Lung (tissue), 12 donors: Measurements from ENCODE around the gene AGPAT3. TPM values are rescaled to one million over a fixed set of nuclear protein-coding genes. Genes with fewer than 3 reads are reported as not detected.

ENCODE experiments used
- ATAC-seq: fragments of 200-7000 bp; cut with Tn5 transposase; one replicate; pipeline ENCODE4 v1.9.1; 2020; ENCODE audit warnings: moderate number of reproducible peaks; ENCODE audit not compliant: insufficient read depth, low FRiP score
- DNase-seq, 3 donors: peaks; one replicate each; pipeline ENCODE4 v3.0.0-alpha.2; 2013 to 2017
- H3K27ac ChIP-seq, 2 donors: one replicate each; pipeline ENCODE4 v1.5.1; 2013; ENCODE audit warnings: mild to moderate bottlenecking in 2 of 2, moderate library complexity in 2 of 2, control low read depth in 1 of 2, inconsistent platforms in 1 of 2, low read depth in 1 of 2, low read length in 1 of 2
- H3K27me3 ChIP-seq, 3 donors: one replicate each; pipeline ENCODE4 v1.5.1; 2013; ENCODE audit warnings: low read length in 2 of 3; ENCODE audit not compliant: control insufficient read depth in 3 of 3, insufficient read depth in 3 of 3
- H3K36me3 ChIP-seq, 4 donors: one replicate each; pipeline ENCODE4 v1.5.1; 2013; ENCODE audit warnings: low read length in 4 of 4, mild to moderate bottlenecking in 1 of 4, moderate library complexity in 1 of 4; ENCODE audit not compliant: control insufficient read depth in 4 of 4, insufficient read depth in 4 of 4
- H3K4me1 ChIP-seq, 5 donors: one replicate each; pipeline ENCODE4 v1.5.1; 2013; ENCODE audit warnings: low read length in 5 of 5, mild to moderate bottlenecking in 2 of 5, moderate library complexity in 1 of 5; ENCODE audit not compliant: control insufficient read depth in 5 of 5, insufficient read depth in 5 of 5
- H3K4me3 ChIP-seq: one replicate; pipeline ENCODE4 v1.5.1; 2013; ENCODE audit warnings: mild to moderate bottlenecking, control low read depth, moderate library complexity
- H3K9ac ChIP-seq, 2 donors: one replicate each; pipeline ENCODE4 v1.5.1; 2013; ENCODE audit warnings: low read length in 2 of 2, control low read depth in 1 of 2; ENCODE audit not compliant: insufficient read depth in 1 of 2
- H3K9me3 ChIP-seq, 4 donors: one replicate each; pipeline ENCODE4 v1.5.1; 2013; ENCODE audit warnings: low read length in 3 of 4, mild to moderate bottlenecking in 1 of 4, moderate library complexity in 1 of 4; ENCODE audit not compliant: control insufficient read depth in 4 of 4, insufficient read depth in 3 of 4
- CTCF ChIP-seq: IDR thresholded peaks from 2 replicates; pipeline ENCODE4 v1.5.1; 2012; ENCODE audit warnings: mild to moderate bottlenecking; ENCODE audit errors: control extremely low read depth, extremely low read depth
- WGBS, 2 donors: extraction: QIAGEN DNeasy Blood & Tissue Kit; methylation state at CpG; one replicate each; pipeline ENCODE4 v1.1.7; 2013; 5-methylcytosine and 5-hydroxymethylcytosine counted together
- polyA plus RNA-seq, 2 donors: library from polyadenylated mRNA; stranded (reverse); fragments of 200-250 nt; gene quantifications; one replicate each; pipeline ENCODE4 v1.2.1, GENCODE V29; 2013
- total RNA-seq, 2 donors: library from RNA; depleted of rRNA in 1 of 2; stranded (reverse); fragments of >200 nt in 1 of 2; gene quantifications; one replicate each; pipeline ENCODE4 v1.2.1, GENCODE V29; 2014 to 2021
- donor health status: control.
- donor health status: control.
- donor health status: Bipolar disorder and iron deficiency.
- donor health status: healthy.
- donor health status: DM: yes; HTN: yes; CAD: no.

AGPAT3 gene
- total and polyA plus RNA-seq, 4 donors: 29.4 to 120 (median 43.9) TPM

DNA sequence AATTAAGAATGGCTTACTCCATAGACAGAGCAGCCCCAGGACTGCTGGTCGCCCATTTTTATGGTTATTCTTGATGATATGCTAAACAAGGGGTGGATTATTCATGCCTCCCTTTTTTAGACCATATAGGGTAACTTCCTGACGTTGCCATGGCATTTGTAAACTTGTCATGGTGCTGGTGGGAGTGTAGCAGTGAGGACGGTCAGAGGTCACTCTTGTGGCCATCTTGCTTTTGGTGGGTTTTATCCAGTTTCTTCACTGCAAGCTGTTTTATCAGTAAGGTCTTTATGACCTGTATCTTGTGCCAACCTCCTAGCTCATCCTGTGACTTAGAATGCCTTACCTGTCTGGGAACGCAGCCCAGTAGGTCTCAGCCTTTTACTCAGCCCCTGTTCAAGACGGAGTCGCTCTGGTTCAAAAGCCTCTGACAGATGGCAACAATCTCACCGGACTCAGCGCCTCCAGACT is 5.2 kb upstream of the AGPAT3 start:
- Histone ChIP-seq H3K9me3 (no peaks in the 10 kb centered on the region), H3K27ac (no peak overlapping the region), H3K4me3 (no peak overlapping the region), H3K4me1 (peaks cover 0 to 11% (median 0%) of the 10 kb centered on the region in 5 donors), H3K9ac (no peak overlapping the region), H3K27me3 (no peaks in the 10 kb centered on the region), H3K36me3 (no peaks in the 10 kb centered on the region)
- DNase-seq: peak in 1 of 3 donors; percentile 18
- TF ChIP-seq CTCF: no peak
- WGBS, 2 donors: 76 to 83% methylated on average over 8 of the region's 8 CpGs
- no peak for ATAC-seq

DNA sequence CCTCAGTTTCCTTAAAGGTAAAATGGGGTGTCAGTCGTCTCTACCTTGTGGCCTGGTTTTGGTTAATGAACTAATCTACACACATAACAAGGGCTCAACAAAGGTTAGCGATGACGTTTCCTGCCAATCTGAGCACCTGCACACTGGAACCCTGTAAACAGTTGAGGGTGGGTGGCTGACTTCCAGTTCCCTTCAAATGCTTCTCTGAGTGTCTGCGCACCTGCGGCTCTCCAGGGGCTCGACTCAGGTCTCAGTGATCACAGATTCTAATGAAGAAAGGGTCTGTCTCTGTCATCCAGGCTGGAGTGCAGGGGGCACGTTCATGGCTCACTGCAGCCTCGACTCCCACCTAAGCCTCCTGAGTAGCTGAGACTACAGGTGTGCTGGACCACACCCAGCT is 3.3 kb upstream of the AGPAT3 start:
- Histone ChIP-seq H3K9ac (no peak overlapping the region), H3K4me3 (no peak overlapping the region), H3K27me3 (no peaks in the 10 kb centered on the region), H3K27ac (no peak overlapping the region), H3K4me1 (peaks cover 0 to 15% (median 3%) of the 10 kb centered on the region in 5 donors), H3K36me3 (no peaks in the 10 kb centered on the region), H3K9me3 (no peaks in the 10 kb centered on the region)
- whole genome bisulfite sequencing, 2 donors: 80 to 90% methylated on average over 8 of the region's 8 CpGs
- ATAC-seq (no peak), DNase-seq (no peak)
- no peak for TF ChIP-seq CTCF

DNA sequence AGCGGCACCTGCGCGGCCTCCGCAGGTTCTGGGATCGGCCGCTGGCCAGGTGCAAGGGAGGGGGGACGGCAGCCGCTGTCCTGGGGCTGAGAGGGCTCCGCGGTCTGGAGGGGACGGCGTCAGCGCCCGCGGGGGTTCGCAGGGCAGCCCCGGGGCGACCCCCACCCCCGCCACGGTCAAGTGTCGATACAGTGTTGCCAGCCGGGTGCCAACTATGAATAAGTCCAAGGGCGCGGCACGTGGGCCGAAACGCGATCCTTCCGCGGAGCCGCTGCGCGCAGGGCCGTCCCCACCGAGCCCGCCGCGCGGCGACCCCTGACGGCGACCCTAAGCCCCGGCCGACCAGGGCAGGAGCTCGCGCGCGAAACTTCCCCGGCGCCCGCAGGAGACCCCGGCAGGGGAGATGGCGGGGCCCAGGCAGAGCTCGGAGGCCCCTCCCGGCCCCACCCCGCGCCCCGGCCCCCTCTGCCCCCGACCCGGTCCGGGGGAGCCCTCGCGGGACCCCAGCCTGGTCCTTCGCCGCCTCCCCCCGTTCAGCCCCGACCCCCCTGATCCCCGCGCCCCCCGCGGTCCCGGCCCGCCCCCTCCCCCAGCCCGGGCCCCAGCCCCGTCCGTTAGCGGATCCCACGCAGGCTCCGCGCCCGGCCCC is 586 bp upstream of the AGPAT3 start:
- H3K36me3 ChIP-seq: peaks cover 0 to 6% (median 4%) of the 10 kb centered on the region in 4 donors
- TF ChIP-seq CTCF: no peak
- DNase-seq (peak in 2 of 3 donors; percentile 32 to 49), ATAC-seq (peak; percentile 71)
- no peaks in the 10 kb centered on the region for H3K27me3 ChIP-seq
- peak overlapping the region; percentile 49 for H3K4me3 ChIP-seq
- no peak overlapping the region for H3K9ac ChIP-seq
- H3K9me3 ChIP-seq: no peaks in the 10 kb centered on the region
- peak overlapping the region; percentile 82 to 87 for H3K27ac ChIP-seq
- WGBS, 2 donors: 1% methylated on average over 54 to 78 of the region's 81 CpGs
- H3K4me1 ChIP-seq: peaks cover 0 to 25% (median 8%) of the 10 kb centered on the region in 5 donors
